WTC11 (cell line): ENCODE data around the gene RAMP3. TPM values are rescaled to one million over a fixed set of nuclear protein-coding genes. Genes with fewer than 3 reads are reported as not detected.
A peak's percentile ranks its signal among the peaks of the same experiment; 100 is the strongest.

Experiments
- CREB1 ChIP-seq: sonication (generic); formaldehyde crosslinking; IDR thresholded peaks from 2 replicates; pipeline ENCODE4 v1.8.0; 2023; ENCODE audit warnings: mild to moderate bottlenecking, missing genetic modification reagents
- CREM ChIP-seq: sonication (generic); formaldehyde crosslinking; IDR thresholded peaks from 2 replicates; pipeline ENCODE4 v1.8.1; 2022; ENCODE audit warnings: mild to moderate bottlenecking, missing genetic modification reagents, moderate library complexity
- ELF4 ChIP-seq: sonication (generic); formaldehyde crosslinking; IDR thresholded peaks from 2 replicates; pipeline ENCODE4 v1.8.1; 2022; ENCODE audit warnings: low read depth, mild to moderate bottlenecking, moderate library complexity, missing genetic modification reagents
- EMX1 ChIP-seq: fragments of 250-450 bp; sonication (Bioruptor Pico); IDR thresholded peaks from 2 replicates; pipeline ENCODE4 v1.8.0; 2021; ENCODE audit warnings: mild to moderate bottlenecking
- FOXP1 ChIP-seq: sonication (generic); formaldehyde crosslinking; IDR thresholded peaks from 2 replicates; pipeline ENCODE4 v1.8.0; 2022; ENCODE audit warnings: missing genetic modification reagents, mild to moderate bottlenecking, moderate library complexity, borderline replicate concordance
- IRF2 ChIP-seq: sonication (generic); formaldehyde crosslinking; IDR thresholded peaks from 2 replicates; pipeline ENCODE4 v1.8.0; 2022; ENCODE audit warnings: low read depth, missing genetic modification reagents, borderline replicate concordance
- JAZF1 ChIP-seq: fragments of 250-450 bp; sonication (Bioruptor Pico); IDR thresholded peaks from 2 replicates; pipeline ENCODE4 v1.9.0; 2021; ENCODE audit warnings: moderate library complexity, mild to moderate bottlenecking, inconsistent platforms
- KAT7 ChIP-seq: sonication (generic); formaldehyde crosslinking; IDR thresholded peaks from 2 replicates; pipeline ENCODE4 v1.8.1; 2023; ENCODE audit warnings: missing genetic modification reagents, mild to moderate bottlenecking, borderline replicate concordance
- MYBL2 ChIP-seq: sonication (generic); formaldehyde crosslinking; IDR thresholded peaks from 2 replicates; pipeline ENCODE4 v1.8.1; 2023; ENCODE audit warnings: mild to moderate bottlenecking, moderate library complexity, missing genetic modification reagents
- NFE2L1 ChIP-seq: sonication (generic); formaldehyde crosslinking; IDR thresholded peaks from 2 replicates; pipeline ENCODE4 v1.8.1; 2023; ENCODE audit warnings: missing genetic modification reagents
- NR2C2 ChIP-seq: sonication (generic); formaldehyde crosslinking; IDR thresholded peaks from 2 replicates; pipeline ENCODE4 v1.8.0; 2022; ENCODE audit warnings: mild to moderate bottlenecking, missing genetic modification reagents
- SP1 ChIP-seq: sonication (generic); formaldehyde crosslinking; conservative IDR thresholded peaks from 2 replicates; pipeline ENCODE4 v1.8.1; 2022; ENCODE audit warnings: missing genetic modification reagents
- TEAD4 ChIP-seq: sonication (generic); formaldehyde crosslinking; IDR thresholded peaks from 2 replicates; pipeline ENCODE4 v1.8.0; 2022; ENCODE audit warnings: mild to moderate bottlenecking, missing genetic modification reagents
- ZBTB21 ChIP-seq: sonication (generic); formaldehyde crosslinking; IDR thresholded peaks from 2 replicates; pipeline ENCODE4 v1.8.1; 2023; ENCODE audit warnings: mild to moderate bottlenecking, missing genetic modification reagents, borderline replicate concordance
- ZNF138 ChIP-seq: sonication (generic); formaldehyde crosslinking; conservative IDR thresholded peaks from 2 replicates; pipeline ENCODE4 v1.8.1; 2022; ENCODE audit warnings: mild to moderate bottlenecking, moderate library complexity, missing genetic modification reagents
- ZNF232 ChIP-seq: sonication (generic); formaldehyde crosslinking; IDR thresholded peaks from 2 replicates; pipeline ENCODE4 v1.8.0; 2022; ENCODE audit warnings: mild to moderate bottlenecking, missing genetic modification reagents
- total RNA-seq: library from RNA; stranded (reverse); gene quantifications from 3 replicates; pipeline ENCODE4 v1.2.3, GENCODE V29; 2021
- TF ChIP-seq, protein P1 (sequence below): sonication (generic); formaldehyde crosslinking; IDR thresholded peaks from 2 replicates; pipeline ENCODE4 v1.8.0; 2022; ENCODE audit warnings: mild to moderate bottlenecking, missing genetic modification reagents
- TF ChIP-seq, protein P2 (sequence below): sonication (generic); formaldehyde crosslinking; IDR thresholded peaks from 2 replicates; pipeline ENCODE4 v1.8.0; 2023; ENCODE audit warnings: missing genetic modification reagents
- TF ChIP-seq, protein P3 (sequence below): sonication (generic); formaldehyde crosslinking; IDR thresholded peaks from 2 replicates; pipeline ENCODE4 v1.8.0; 2022; ENCODE audit warnings: mild to moderate bottlenecking, missing genetic modification reagents
- TF ChIP-seq, protein P4 (sequence below): sonication (generic); formaldehyde crosslinking; IDR thresholded peaks from 2 replicates; pipeline ENCODE4 v1.8.1; 2022; ENCODE audit warnings: mild to moderate bottlenecking, moderate library complexity, missing genetic modification reagents
- TF ChIP-seq, protein P5 (sequence below): sonication (generic); formaldehyde crosslinking; IDR thresholded peaks from 2 replicates; pipeline ENCODE4 v1.8.1; 2022; ENCODE audit warnings: missing genetic modification reagents, borderline replicate concordance
- TF ChIP-seq, protein P6 (sequence below): sonication (generic); formaldehyde crosslinking; IDR thresholded peaks from 2 replicates; pipeline ENCODE4 v1.8.1; 2023; ENCODE audit warnings: mild to moderate bottlenecking, moderate library complexity, missing genetic modification reagents
- TF ChIP-seq, protein P7 (sequence below): sonication (generic); formaldehyde crosslinking; IDR thresholded peaks from 2 replicates; pipeline ENCODE4 v1.8.1; 2022; ENCODE audit warnings: low read depth, missing genetic modification reagents, borderline replicate concordance
- TF ChIP-seq, protein P8 (sequence below): sonication (generic); formaldehyde crosslinking; IDR thresholded peaks from 2 replicates; pipeline ENCODE4 v1.8.0; 2023; ENCODE audit warnings: missing genetic modification reagents, mild to moderate bottlenecking, borderline replicate concordance

Gene RAMP3
- total RNA-seq, 1 experiment from 2014 or later: 0.85 TPM

DNA sequence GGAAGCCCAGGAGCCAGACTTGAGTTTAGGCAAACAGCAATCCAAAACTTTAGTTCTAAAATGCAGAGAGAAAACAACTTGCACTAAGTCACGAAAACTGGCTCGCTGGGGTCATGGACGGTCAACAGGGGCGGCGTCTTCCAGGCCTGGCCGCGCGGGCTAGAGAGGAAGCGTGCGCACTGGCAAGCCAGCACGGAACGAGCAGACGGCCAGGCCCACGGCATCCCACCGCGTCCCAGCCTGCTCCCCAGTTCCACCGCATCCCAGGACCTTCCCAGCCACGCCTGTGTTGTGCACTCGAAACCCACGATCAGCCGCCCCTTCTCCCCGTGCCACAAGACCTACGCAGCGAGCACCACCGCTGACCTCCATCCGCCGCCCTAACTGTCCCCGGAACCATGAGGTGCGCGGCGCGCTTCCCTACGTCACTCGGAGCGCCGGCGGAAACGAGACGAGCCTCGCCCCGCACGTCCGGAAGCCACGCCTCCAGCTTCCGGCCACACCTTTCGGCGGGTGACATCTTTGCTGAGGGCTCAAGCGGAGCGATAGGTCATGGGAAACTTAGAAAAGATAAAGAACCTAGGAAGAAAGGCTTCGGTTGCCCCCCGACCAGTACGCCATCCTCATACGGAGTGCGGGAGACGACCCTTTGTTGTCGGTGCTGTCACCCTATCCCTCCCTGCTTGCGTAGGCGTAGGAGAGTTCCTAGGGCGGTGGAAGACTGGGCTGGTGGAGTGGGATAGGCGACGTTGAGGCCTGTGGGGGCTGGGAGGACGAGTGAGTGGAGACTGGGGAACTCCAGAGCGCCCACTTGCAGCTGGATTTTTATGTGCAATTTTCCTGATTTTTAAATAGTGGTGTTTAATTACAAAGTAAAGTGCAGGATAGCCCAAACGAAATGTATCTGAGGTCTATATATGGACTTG is 46.0 kb upstream of the RAMP3 start, which contains the start of gene TBRG4 (continued):
- TF ChIP-seq ZNF138 (CRISPR knock-in tag) (no peak), CREM (CRISPR knock-in tag) (peak; percentile 99), NR2C2 (CRISPR knock-in tag) (no peak), JAZF1 (no peak), SP1 (CRISPR knock-in tag) (peak; percentile 96), FOXP1 (CRISPR knock-in tag) (peak; percentile 74; the same call in 1 of the 2 replicates), CREB1 (CRISPR knock-in tag) (peak; percentile 80), ELF4 (peak; percentile 81; the same call in 1 of the 2 replicates), ZBTB21 (CRISPR knock-in tag) (0 out of 2 replicates have a peak, but pooled peaks have one; percentile 70), NFE2L1 (CRISPR knock-in tag) (peak; percentile 65; the same call in 1 of the 2 replicates), IRF2 (no peak), EMX1 (CRISPR knock-in tag) (peak; percentile 25; the same call in 1 of the 2 replicates), KAT7 (CRISPR knock-in tag) (peak; percentile 92; the same call in 1 of the 2 replicates), TEAD4 (CRISPR knock-in tag) (no peak), MYBL2 (CRISPR knock-in tag) (peak; percentile 82; the same call in 1 of the 2 replicates), ZNF232 (peak; percentile 86)
- TF ChIP-seq, protein P1, sequence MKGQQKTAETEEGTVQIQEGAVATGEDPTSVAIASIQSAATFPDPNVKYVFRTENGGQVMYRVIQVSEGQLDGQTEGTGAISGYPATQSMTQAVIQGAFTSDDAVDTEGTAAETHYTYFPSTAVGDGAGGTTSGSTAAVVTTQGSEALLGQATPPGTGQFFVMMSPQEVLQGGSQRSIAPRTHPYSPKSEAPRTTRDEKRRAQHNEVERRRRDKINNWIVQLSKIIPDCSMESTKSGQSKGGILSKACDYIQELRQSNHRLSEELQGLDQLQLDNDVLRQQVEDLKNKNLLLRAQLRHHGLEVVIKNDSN (CRISPR knock-in tag): peak; percentile 70; the same call in 1 of the 2 replicates
- TF ChIP-seq, protein P2, sequence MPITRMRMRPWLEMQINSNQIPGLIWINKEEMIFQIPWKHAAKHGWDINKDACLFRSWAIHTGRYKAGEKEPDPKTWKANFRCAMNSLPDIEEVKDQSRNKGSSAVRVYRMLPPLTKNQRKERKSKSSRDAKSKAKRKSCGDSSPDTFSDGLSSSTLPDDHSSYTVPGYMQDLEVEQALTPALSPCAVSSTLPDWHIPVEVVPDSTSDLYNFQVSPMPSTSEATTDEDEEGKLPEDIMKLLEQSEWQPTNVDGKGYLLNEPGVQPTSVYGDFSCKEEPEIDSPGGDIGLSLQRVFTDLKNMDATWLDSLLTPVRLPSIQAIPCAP (CRISPR knock-in tag): 0 out of 2 replicates have a peak, but pooled peaks have one; percentile 52
- TF ChIP-seq, protein P3, sequence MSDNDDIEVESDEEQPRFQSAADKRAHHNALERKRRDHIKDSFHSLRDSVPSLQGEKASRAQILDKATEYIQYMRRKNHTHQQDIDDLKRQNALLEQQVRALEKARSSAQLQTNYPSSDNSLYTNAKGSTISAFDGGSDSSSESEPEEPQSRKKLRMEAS (CRISPR knock-in tag): peak; percentile 99
- TF ChIP-seq, protein P4, sequence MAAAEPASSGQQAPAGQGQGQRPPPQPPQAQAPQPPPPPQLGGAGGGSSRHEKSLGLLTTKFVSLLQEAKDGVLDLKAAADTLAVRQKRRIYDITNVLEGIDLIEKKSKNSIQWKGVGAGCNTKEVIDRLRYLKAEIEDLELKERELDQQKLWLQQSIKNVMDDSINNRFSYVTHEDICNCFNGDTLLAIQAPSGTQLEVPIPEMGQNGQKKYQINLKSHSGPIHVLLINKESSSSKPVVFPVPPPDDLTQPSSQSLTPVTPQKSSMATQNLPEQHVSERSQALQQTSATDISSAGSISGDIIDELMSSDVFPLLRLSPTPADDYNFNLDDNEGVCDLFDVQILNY: peak; percentile 77; the same call in 1 of the 2 replicates
- TF ChIP-seq, protein P5, sequence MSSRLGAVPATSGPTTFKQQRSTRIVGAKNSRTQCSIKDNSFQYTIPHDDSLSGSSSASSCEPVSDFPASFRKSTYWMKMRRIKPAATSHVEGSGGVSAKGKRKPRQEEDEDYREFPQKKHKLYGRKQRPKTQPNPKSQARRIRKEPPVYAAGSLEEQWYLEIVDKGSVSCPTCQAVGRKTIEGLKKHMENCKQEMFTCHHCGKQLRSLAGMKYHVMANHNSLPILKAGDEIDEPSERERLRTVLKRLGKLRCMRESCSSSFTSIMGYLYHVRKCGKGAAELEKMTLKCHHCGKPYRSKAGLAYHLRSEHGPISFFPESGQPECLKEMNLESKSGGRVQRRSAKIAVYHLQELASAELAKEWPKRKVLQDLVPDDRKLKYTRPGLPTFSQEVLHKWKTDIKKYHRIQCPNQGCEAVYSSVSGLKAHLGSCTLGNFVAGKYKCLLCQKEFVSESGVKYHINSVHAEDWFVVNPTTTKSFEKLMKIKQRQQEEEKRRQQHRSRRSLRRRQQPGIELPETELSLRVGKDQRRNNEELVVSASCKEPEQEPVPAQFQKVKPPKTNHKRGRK (CRISPR knock-in tag): no peak
- TF ChIP-seq, protein P6, sequence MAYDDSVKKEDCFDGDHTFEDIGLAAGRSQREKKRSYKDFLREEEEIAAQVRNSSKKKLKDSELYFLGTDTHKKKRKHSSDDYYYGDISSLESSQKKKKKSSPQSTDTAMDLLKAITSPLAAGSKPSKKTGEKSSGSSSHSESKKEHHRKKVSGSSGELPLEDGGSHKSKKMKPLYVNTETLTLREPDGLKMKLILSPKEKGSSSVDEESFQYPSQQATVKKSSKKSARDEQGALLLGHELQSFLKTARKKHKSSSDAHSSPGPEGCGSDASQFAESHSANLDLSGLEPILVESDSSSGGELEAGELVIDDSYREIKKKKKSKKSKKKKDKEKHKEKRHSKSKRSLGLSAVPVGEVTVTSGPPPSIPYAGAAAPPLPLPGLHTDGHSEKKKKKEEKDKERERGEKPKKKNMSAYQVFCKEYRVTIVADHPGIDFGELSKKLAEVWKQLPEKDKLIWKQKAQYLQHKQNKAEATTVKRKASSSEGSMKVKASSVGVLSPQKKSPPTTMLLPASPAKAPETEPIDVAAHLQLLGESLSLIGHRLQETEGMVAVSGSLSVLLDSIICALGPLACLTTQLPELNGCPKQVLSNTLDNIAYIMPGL: peak; percentile 66
- TF ChIP-seq, protein P7, sequence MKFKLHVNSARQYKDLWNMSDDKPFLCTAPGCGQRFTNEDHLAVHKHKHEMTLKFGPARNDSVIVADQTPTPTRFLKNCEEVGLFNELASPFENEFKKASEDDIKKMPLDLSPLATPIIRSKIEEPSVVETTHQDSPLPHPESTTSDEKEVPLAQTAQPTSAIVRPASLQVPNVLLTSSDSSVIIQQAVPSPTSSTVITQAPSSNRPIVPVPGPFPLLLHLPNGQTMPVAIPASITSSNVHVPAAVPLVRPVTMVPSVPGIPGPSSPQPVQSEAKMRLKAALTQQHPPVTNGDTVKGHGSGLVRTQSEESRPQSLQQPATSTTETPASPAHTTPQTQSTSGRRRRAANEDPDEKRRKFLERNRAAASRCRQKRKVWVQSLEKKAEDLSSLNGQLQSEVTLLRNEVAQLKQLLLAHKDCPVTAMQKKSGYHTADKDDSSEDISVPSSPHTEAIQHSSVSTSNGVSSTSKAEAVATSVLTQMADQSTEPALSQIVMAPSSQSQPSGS (CRISPR knock-in tag): no peak
- TF ChIP-seq, protein P8, sequence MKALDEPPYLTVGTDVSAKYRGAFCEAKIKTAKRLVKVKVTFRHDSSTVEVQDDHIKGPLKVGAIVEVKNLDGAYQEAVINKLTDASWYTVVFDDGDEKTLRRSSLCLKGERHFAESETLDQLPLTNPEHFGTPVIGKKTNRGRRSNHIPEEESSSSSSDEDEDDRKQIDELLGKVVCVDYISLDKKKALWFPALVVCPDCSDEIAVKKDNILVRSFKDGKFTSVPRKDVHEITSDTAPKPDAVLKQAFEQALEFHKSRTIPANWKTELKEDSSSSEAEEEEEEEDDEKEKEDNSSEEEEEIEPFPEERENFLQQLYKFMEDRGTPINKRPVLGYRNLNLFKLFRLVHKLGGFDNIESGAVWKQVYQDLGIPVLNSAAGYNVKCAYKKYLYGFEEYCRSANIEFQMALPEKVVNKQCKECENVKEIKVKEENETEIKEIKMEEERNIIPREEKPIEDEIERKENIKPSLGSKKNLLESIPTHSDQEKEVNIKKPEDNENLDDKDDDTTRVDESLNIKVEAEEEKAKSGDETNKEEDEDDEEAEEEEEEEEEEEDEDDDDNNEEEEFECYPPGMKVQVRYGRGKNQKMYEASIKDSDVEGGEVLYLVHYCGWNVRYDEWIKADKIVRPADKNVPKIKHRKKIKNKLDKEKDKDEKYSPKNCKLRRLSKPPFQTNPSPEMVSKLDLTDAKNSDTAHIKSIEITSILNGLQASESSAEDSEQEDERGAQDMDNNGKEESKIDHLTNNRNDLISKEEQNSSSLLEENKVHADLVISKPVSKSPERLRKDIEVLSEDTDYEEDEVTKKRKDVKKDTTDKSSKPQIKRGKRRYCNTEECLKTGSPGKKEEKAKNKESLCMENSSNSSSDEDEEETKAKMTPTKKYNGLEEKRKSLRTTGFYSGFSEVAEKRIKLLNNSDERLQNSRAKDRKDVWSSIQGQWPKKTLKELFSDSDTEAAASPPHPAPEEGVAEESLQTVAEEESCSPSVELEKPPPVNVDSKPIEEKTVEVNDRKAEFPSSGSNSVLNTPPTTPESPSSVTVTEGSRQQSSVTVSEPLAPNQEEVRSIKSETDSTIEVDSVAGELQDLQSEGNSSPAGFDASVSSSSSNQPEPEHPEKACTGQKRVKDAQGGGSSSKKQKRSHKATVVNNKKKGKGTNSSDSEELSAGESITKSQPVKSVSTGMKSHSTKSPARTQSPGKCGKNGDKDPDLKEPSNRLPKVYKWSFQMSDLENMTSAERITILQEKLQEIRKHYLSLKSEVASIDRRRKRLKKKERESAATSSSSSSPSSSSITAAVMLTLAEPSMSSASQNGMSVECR (CRISPR knock-in tag): peak; percentile 91; the same call in 1 of the 2 replicates
